Measurements from ENCODE around the gene SERPINB6. TPM values are rescaled to one million over a fixed set of nuclear protein-coding genes. Genes with fewer than 3 reads are reported as not detected.

SERPINB6 gene
- total and polyA plus RNA-seq, 9 of the 15 experiments (the other 6 are each of a cell fraction or from before 2014, with no cell fraction given), result 86.6 to 211 (median 143) TPM

DNA sequence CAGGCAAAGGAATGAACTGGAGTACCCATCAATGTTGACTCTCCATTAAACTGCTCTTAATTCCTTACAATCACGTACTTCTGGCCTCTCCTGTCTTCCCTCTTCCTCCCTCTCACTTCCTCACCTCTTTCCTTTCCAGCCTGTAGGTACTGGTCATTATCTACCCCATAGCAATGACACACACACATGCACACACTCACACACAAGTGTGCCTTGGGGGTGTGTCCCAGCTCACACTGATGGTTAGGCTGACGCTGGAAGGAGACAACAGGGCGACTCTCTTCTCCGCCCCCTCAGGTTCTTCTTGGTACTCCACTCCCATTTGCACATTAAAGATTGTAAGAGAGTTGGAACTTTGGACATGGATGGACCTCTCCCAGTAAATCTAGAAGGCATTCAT, 54.3 kb downstream of the SERPINB6 start (continued):
- TF ChIP-seq E2F8 (IDR thresholded peaks at IDR 0.05; ENCODE audit: low read depth, partially characterized antibody) (peak; percentile 30), EHMT2 (IDR thresholded peaks at IDR 0.05) (0 out of 2 replicates have a peak, but pooled peaks have one; percentile 41), HDAC1 (IDR thresholded peaks at IDR 0.05) (peak in 1 of 2 experiments; percentile 61; a peak in 1 of 4 replicates), HDAC3 (IDR thresholded peaks at IDR 0.05; ENCODE audit: borderline replicate concordance, partially characterized antibody) (no peak), SMC3 (conservative IDR thresholded peaks at IDR 0.05; ENCODE audit: insufficient read depth, low read depth, low read length) (0 out of 2 replicates have a peak, but pooled peaks have one; percentile 29), YBX1 (IDR thresholded peaks at IDR 0.05) (no peak), PHF20 (IDR thresholded peaks at IDR 0.05; ENCODE audit: partially characterized antibody) (peak; percentile 36), CTBP1 (IDR thresholded peaks at IDR 0.05; ENCODE audit: borderline replicate concordance) (peak; percentile 38; the same call in 1 of the 2 replicates), ZEB2 (IDR thresholded peaks at IDR 0.05) (peak; percentile 36; the same call in 1 of the 2 replicates), REST (IDR thresholded peaks at IDR 0.05; ENCODE audit: borderline replicate concordance) (no peak), REST (CRISPR knock-in tag; IDR thresholded peaks at IDR 0.05; ENCODE audit: low read depth) (no peak), FOXK2 (conservative IDR thresholded peaks at IDR 0.05 in 1 of 2, IDR thresholded peaks at IDR 0.05 in 1 of 2; ENCODE audit: low read depth in 2 of 2) (peak; percentile 20 to 38; a peak in 1 of 4 replicates), DPF2 (IDR thresholded peaks at IDR 0.05) (peak; percentile 35; the same call in 1 of the 2 replicates)
- TF ChIP-seq, protein P1, sequence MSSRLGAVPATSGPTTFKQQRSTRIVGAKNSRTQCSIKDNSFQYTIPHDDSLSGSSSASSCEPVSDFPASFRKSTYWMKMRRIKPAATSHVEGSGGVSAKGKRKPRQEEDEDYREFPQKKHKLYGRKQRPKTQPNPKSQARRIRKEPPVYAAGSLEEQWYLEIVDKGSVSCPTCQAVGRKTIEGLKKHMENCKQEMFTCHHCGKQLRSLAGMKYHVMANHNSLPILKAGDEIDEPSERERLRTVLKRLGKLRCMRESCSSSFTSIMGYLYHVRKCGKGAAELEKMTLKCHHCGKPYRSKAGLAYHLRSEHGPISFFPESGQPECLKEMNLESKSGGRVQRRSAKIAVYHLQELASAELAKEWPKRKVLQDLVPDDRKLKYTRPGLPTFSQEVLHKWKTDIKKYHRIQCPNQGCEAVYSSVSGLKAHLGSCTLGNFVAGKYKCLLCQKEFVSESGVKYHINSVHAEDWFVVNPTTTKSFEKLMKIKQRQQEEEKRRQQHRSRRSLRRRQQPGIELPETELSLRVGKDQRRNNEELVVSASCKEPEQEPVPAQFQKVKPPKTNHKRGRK (tag; IDR thresholded peaks at IDR 0.05), result no peak
- TF ChIP-seq, protein P2, sequence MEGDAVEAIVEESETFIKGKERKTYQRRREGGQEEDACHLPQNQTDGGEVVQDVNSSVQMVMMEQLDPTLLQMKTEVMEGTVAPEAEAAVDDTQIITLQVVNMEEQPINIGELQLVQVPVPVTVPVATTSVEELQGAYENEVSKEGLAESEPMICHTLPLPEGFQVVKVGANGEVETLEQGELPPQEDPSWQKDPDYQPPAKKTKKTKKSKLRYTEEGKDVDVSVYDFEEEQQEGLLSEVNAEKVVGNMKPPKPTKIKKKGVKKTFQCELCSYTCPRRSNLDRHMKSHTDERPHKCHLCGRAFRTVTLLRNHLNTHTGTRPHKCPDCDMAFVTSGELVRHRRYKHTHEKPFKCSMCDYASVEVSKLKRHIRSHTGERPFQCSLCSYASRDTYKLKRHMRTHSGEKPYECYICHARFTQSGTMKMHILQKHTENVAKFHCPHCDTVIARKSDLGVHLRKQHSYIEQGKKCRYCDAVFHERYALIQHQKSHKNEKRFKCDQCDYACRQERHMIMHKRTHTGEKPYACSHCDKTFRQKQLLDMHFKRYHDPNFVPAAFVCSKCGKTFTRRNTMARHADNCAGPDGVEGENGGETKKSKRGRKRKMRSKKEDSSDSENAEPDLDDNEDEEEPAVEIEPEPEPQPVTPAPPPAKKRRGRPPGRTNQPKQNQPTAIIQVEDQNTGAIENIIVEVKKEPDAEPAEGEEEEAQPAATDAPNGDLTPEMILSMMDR (IDR thresholded peaks at IDR 0.05 in 2 of 3, conservative IDR thresholded peaks at IDR 0.05 in 1 of 3; ENCODE audit: insufficient read depth in 2 of 3, low read depth in 1 of 3, low read length in 3 of 3), result peak; percentile 52 to 77 (median 63)

Data from K562 (cell line).